HCEC 1CT (cell line): ENCODE data around the gene FAM167B.
"Not testable (repeated sequence)": the region's sequence is repeated elsewhere in the genome, so short reads cannot be mapped to it uniquely, and the experiment has no call there.

Experiments used
- DNase-seq: peaks from one replicate; pipeline ENCODE4 v3.0.0-alpha.2; 2017

The FAM167B gene

DNA sequence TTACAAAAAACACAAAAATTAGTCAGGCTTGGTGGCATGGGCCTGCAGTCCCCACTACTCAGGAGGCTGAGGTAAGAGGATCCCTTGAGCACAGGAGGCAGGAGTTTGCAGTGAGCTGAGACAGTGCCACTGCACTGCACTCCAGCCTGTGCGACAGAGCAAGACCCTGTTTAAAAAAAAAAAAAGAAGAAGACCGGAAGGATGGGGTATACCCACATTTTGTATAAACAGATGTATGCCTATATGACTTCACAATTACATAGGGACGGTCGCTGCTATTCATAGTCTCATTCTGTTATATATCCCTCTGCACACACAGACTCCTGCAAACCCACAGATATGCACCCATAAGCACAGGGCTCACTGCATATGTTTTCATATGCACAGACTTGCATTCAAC, 16.7 kb downstream of the FAM167B start:
- DNase-seq: no peak

DNA sequence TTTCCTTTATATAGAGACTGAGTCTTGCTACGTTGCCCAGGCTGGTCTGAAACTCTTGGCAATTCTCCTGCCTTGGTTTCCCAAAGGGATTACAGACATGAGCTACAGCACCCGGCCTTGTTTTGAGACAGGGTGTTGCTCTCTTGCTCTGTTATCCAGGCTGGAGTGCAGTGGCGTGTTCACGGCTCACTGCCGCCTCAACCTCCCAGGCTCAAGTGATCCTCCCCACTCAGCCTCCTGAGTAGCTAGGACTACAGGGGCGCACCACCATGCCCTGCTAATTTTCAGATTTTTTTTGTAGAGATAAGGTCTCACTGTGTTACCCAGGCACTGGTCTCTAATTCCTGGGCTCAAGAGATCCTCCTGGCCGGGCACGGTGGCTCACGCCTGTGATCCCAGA, 18.8 kb downstream of the FAM167B start:
- DNase-seq: no peak

DNA sequence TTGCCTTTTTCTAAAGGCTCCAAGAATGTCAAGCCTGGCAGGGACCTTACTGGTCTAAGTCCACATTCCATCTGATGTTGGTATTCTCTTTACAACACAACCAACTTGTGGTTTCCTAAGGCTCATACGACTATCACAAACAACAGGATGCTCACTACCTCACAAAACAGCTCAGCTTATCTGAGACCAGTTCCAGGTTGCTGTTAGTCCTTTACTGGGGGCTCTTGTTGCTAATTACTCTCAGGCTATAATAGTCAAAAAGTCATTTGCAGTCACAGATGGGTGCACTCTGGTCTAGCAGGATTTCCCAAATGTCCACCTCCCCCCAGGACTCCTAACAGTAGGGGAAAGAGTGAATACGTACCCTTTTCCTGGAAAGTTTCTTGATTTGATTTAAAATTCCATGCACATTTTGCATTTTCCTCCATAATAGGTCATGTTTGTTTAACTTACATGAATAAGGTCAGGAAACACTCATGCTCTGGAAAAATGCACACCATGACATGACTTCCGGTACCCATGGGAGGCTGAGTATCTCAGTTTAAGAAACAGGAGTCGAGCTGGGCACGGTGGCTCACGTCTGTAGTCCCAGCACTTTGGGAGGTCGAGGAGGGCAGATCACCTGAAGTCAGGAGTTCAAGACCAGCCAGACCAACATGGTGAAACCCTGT, 20.0 kb downstream of the FAM167B start:
- peak; percentile 81 for DNase-seq

DNA sequence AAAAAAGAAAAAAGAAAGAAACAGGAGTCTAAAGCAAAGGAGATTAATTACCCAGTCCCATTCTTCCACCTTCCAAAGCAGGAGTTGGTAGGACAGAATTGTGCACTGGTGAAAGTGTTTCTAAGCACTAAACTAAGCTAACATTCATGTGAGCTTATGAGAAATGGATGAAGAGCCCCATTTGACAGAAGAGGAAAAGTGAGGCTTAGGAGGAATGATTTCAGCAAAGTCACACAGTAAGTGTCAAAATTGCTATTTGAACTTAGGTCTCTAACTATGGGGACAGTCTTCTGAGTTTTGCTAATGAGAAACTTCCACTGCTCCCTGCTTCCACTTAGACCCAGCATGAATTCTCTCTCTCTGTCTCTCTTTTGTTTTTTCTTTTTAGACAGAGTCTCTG, 22.7 kb downstream of the FAM167B start:
- DNase-seq: no peak

DNA sequence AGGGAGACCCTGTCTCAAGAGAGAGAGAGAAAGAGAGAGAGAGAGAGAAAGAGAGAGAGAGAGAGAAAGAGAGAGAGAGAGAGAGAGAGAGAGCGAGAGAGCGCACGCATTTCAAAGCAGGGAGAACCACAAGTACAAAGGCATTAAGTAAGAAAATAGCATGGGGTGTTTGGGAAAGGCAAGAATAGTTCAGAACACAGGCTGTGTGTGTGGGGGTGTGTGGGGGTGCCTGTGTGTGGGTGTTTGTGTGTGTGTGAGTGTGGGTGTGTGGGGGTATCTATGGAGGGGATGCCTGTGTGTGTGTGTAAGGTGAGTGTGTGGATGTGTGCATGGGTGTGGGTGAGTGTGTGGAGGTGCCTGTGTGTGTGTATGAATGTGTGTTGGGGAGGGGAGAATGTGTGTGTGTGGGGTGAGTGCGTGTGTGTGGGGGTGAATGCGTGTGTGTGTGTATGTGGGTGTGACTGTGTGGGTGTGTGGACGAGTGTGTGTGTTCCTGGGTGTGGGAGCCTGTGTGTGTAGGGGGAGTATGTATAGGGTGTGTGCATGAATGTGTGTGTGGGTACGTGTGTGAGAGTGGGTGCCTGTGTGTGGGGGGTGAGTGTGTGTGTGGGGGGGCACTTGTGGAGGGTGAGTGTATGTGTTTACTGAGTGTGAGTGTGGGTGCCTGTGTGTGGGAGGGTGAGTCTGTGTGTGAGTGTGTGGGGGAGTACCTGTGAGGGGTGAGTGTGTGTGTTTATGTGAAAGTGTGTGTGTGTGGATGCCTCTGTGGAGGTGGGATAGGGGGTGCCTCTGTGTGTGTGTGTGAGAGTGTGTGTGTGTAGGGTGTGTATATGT, 25.8 kb downstream of the FAM167B start:
- DNase-seq: no peak

DNA sequence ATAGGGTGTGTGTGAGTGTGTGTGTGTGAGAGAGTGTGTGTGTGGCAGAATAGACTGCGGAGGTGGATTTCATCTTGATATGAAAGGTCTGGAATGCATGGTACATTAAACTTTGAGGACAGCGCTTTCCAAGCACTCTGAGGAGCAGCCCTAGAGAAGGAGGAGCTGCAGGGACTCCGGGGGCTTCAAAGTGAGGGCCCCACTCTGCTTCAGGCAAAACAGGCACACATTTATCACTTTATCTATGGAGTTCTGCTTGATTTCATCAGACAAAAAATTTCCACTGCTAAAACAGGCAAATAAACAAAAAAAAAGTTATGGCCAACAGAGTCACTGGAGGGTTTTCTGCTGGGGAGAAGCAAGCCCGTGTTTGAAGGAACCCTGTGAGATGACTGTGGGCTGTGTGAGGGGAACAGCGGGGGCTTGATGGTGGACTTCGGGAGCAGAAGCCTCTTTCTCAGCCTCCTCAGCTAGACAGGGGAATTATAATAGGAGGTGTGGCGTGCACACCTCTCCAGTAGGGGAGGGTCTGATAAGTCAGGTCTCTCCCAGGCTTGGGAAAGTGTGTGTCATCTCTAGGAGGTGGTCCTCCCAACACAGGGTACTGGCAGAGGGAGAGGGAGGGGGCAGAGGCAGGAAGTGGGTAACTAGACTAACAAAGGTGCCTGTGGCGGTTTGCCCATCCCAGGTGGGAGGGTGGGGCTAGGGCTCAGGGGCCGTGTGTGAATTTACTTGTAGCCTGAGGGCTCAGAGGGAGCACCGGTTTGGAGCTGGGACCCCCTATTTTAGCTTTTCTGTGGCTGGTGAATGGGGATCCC, 26.6 kb downstream of the FAM167B start:
- no peak for DNase-seq

DNA sequence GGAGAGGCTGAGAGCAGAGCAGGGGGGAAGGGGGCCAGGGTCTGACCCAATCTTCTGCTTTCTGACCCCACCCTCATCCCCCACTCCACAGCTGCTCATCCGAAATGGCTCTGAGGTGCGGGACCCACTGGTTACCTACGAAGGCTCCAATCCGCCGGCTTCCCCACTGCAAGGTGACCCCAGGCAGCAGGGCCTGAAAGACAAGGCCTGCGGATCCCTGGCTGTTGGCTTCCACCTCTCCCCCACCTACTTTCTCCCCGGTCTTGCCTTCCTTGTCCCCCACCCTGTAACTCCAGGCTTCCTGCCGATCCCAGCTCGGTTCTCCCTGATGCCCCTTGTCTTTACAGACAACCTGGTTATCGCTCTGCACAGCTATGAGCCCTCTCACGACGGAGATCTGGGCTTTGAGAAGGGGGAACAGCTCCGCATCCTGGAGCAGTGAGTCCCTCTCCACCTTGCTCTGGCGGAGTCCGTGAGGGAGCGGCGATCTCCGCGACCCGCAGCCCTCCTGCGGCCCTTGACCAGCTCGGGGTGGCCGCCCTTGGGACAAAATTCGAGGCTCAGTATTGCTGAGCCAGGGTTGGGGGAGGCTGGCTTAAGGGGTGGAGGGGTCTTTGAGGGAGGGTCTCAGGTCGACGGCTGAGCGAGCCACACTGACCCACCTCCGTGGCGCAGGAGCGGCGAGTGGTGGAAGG, 27.8 kb downstream of the FAM167B start:
- no peak for DNase-seq

DNA sequence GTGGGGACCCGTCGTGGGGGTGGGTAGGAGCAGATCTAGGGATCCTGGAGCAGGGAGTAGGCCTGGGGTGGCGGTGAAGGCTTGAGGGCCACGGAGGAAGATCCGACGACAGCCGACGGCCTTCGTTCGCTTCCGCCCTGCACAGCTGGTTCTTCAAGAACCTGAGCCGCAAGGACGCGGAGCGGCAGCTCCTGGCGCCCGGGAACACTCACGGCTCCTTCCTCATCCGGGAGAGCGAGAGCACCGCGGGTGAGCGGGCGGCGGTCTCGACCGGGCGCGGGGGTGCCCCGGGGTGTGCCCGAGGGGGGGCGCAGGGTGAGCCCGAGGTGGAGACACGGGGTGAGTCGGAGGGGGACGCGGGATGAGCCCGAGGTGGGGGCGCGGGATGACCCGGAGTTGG, 28.4 kb downstream of the FAM167B start:
- DNase-seq: no peak

DNA sequence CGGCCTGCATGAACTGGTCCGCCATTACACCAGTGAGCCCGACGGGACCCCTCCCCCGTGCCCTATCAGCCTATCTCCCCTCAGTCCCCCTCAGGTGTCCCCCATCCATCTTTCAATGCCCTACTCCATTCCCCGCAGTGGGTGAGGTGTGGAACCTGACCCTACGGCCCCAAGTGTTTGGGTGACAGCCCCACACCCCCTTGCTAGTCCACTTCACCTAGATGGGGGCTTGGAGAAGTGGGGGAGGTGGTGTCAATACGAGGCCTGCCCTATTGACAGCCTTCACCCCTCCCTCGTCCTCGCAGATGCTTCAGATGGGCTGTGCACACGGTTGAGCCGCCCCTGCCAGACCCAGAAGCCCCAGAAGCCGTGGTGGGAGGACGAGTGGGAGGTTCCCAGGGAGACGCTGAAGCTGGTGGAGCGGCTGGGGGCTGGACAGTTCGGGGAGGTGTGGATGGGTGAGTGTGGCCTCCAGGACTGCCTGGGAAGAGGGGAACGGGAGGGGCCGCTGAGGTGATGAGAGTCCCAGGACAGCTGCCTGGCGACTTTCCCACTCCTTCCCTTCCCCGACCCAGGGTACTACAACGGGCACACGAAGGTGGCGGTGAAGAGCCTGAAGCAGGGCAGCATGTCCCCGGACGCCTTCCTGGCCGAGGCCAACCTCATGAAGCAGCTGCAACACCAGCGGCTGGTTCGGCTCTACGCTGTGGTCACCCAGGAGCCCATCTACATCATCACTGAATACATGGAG, 29.2 kb downstream of the FAM167B start:
- no peak for DNase-seq

DNA sequence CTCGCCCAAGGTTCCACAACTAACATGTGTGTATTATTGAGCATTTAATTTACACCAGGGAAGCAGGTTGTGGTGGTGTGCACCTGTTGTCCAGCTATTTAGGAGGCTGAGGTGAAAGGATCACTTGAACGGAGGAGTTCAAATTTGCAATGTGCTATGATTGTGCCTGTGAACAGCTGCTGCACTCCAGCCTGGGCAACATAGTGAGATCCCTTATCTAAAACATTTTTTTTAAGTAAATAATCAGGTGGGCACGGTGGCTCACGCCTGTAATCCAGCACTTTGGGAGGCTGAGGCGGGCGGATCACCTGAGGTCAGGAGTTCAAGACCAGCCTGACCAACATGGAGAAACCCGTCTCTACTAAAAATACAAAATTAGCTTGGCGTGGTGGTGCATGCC, 37.8 kb downstream of the FAM167B start:
- DNase-seq: not testable (repeated sequence)

DNA sequence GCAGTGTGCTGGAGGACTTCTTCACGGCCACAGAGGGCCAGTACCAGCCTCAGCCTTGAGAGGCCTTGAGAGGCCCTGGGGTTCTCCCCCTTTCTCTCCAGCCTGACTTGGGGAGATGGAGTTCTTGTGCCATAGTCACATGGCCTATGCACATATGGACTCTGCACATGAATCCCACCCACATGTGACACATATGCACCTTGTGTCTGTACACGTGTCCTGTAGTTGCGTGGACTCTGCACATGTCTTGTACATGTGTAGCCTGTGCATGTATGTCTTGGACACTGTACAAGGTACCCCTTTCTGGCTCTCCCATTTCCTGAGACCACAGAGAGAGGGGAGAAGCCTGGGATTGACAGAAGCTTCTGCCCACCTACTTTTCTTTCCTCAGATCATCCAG, 38.6 kb downstream of the FAM167B start:
- no peak for DNase-seq

DNA sequence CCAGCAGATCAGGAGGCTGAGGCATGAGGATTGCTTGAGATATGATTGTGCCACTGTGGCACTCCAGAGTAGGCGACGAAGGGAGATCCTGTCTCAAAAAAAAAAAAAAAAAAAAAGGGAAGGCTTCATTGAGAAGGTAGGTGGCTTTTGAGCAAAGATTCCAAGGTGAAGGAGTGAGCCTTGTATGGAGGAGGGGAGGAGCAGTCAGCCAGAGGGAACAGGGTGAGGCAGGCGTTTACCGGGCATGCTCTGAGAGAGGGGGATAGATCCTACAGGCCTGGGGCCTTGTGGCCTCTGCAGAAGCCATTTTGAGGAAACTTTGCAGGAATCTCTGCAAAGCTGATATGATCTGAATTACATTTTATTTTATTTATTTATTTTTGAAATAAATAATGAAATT, 39.7 kb downstream of the FAM167B start:
- no peak for DNase-seq

DNA sequence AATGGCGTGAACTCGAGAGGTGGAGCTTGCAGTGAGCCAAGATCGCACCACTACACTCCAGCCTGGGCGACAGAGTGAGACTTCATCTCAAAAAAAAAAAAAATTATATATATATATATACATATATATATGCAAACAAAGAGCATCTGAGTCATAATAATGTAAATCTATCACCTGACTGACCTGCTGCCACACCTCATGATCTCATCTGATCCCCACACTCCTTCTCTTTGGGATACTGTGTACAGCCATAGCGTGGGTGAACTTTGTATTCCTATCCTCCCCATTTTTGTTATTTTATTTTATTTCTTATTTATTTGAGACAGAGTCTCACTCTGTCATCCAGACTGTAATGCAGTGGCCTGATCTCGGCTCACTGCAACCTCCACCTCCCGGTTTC, 42.2 kb downstream of the FAM167B start:
- no peak for DNase-seq

DNA sequence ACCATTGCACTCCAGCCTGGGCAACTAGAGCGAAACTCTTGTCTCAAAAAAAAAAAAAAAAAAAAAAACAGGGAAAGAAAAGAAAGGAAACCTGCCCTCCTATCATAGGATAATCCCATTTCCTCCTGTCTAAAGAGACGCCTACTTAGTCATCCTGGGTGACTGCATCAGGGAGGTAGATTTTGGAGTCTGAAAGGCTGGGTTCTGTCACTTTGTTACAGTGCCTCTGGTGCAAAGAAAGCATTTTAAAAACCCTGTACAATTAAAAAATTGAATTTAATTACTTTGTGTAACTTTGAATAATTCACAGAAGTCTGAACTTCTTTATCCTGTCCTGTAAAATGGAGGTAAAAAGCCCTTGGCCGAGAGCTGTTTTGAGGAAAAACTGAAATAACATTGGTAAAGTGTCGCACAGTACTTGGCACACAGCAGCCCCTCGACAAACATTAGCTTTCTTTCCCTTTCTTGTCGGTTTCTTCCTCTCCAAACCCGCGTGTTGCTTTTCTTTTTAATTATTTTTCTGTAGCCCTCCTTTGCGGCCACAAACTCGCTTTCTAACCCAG, 44.2 kb downstream of the FAM167B start:
- peak; percentile 54 for DNase-seq

DNA sequence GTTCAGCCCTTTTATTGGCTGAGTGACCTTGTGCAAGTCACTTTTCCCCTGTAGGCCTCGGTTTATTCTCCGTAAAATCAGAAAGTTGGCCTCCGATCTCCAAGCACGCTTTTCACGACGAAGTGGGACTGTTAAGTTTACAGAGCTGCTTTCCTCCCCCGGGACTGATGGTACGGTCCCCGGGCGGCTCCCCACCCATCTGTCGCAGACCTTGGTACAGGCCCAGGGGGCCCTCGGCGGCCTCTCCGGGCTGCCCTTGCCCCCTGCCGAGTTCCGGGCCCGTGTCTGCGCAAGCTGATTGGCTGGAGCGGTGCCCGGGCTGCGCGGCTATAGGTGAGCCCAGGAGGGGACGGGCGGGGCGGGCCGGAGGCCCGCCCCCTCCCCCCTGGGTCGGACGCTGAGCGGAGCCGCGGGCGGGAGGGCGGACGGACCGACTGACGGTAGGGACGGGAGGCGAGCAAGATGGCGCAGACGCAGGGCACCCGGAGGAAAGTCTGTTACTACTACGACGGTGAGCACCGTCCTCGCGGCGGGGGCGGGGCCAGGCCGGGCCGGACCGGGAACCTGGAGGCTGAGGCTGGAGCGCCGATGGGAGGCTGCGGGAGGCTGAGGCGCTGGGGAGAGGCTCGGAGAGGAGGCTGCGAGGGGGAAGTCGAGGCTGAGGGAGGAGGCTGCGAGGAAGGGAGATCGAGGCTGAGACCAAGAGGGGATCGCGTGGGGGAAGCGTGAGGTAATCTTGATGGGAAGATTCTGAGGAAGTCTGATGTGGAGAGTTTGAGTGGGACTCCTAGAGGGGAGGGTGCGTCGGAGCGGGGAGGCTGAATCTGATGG, 44.9 kb downstream of the FAM167B start, which contains the start of gene HDAC1:
Gene HDAC1 (plus strand): TSS at position 376 of the 831 bp plus-strand sequence. CDS start 87 bp downstream, at position 463.
- peak; percentile 92 for DNase-seq

DNA sequence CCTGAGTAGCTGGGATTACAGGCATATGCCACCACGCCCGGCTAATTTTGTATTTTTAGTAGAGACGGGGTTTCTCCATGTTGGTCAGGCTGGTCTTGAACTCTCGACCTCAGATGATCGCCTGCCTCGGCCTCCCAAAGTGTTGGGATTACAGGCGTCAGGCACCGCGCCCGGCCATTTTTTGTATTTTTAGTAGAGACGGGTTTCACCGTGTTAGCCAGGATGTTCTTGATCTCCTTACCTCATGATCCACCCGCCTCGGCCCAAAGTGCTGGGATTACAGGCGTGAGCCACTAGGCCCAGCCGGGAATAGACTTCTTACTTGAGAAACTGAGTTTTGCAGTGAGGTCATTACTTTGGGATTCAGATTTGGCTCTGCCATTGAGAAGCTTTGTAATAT, 51.2 kb downstream of the FAM167B start:
- not testable (repeated sequence) for DNase-seq
